ENCODE data around the gene CYB5R3. TPM values are rescaled to one million over a fixed set of nuclear protein-coding genes. Genes with fewer than 3 reads are reported as not detected.

CYB5R3 gene
- total and polyA plus RNA-seq, 4 donors: 49.4 to 210 (median 134) TPM

DNA sequence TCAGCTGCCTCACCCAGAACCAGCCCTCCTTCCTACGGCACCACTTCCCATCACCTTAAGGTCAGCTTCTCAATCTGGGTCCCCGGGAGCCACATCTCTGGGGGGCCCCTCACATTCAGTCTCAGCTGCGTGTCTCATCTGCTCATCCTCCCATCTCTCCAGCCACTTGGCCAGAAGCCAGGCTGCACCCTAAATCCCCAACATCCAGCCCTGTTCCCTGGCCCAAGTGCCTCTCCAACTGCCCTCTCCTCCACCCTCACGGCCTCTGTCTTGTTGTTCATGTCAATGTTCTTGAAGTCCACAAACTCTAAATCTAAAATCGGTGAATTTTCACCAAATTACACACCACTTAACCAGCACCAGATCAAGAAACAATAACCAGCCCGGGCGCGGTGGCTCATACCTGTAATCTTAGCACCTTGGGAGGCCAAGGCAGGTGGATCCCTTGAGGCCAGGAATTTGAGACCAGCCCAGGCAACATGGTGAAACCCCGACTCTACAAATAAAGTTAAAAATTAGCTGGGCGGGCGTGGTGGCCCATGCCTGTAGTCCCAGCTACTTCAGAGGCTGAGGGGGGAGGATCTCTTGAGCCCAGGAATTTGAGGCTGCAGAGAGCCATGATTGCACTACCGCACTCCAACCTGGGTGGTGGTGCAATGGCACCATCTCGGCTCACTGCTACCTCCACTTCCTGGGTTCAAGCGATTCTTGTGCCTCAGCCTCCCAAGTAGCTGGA, 37.7 kb upstream of the CYB5R3 start:
- TF ChIP-seq HNF4A (conservative IDR thresholded peaks at IDR 0.05) (no peak), REST (IDR thresholded peaks at IDR 0.05) (no peak), EGR1 (IDR thresholded peaks at IDR 0.05; ENCODE audit: low read depth in 2 of 2) (no peak), FOXA1 (IDR thresholded peaks at IDR 0.05) (no peak), MAX (IDR thresholded peaks at IDR 0.05) (no peak), NR2F2 (IDR thresholded peaks at IDR 0.05) (no peak), HNF4G (IDR thresholded peaks at IDR 0.05) (no peak), JUND (IDR thresholded peaks at IDR 0.05) (no peak), TAF1 (conservative IDR thresholded peaks at IDR 0.05) (no peak), SP1 (IDR thresholded peaks at IDR 0.05) (no peak), RXRA (IDR thresholded peaks at IDR 0.05) (no peak)
- TF ChIP-seq, protein P1, sequence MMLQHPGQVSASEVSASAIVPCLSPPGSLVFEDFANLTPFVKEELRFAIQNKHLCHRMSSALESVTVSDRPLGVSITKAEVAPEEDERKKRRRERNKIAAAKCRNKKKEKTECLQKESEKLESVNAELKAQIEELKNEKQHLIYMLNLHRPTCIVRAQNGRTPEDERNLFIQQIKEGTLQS (IDR thresholded peaks at IDR 0.05): no peak
- Histone ChIP-seq H3K4me3 (ENCODE audit: low read depth in 1 of 3, low read length in 3 of 3) (no peak overlapping the region), H3K27me3 (ENCODE audit: control insufficient read depth in 4 of 4, insufficient read depth in 4 of 4, low read length in 3 of 4) (no peaks in the 10 kb centered on the region), H3K4me1 (ENCODE audit: control insufficient read depth in 4 of 4, insufficient read depth in 4 of 4, low read length in 3 of 4) (peaks cover 9 to 19% (median 12%) of the 10 kb centered on the region in 4 donors), H3K9me3 (ENCODE audit: control insufficient read depth in 4 of 4, low read length in 3 of 4) (no peaks in the 10 kb centered on the region), H3K27ac (ENCODE audit: low read depth in 1 of 2, low read length in 2 of 2) (no peak overlapping the region), H3K9ac (ENCODE audit: low read depth in 1 of 2, low read length in 2 of 2) (no peak overlapping the region), H3K36me3 (ENCODE audit: control insufficient read depth in 4 of 4, insufficient read depth in 3 of 4, low read depth in 1 of 4, low read length in 3 of 4) (no peaks in the 10 kb centered on the region)
- 88% methylated on average over 14 of the region's 14 CpGs for WGBS
- DNase-seq (ENCODE audit: low spot score): no peak

GRCh38 chr22:42685941-42686653, 36.9 kb upstream of the CYB5R3 start:
- no peak for DNase-seq (ENCODE audit: low spot score)
- Histone ChIP-seq H3K9ac (ENCODE audit: low read depth in 1 of 2, low read length in 2 of 2) (no peak overlapping the region), H3K4me1 (ENCODE audit: control insufficient read depth in 4 of 4, insufficient read depth in 4 of 4, low read length in 3 of 4) (peaks cover 9 to 19% (median 12%) of the 10 kb centered on the region in 4 donors), H3K27ac (ENCODE audit: low read depth in 1 of 2, low read length in 2 of 2) (no peak overlapping the region), H3K9me3 (ENCODE audit: control insufficient read depth in 4 of 4, low read length in 3 of 4) (no peaks in the 10 kb centered on the region), H3K27me3 (ENCODE audit: control insufficient read depth in 4 of 4, insufficient read depth in 4 of 4, low read length in 3 of 4) (no peaks in the 10 kb centered on the region), H3K36me3 (ENCODE audit: control insufficient read depth in 4 of 4, insufficient read depth in 3 of 4, low read depth in 1 of 4, low read length in 3 of 4) (no peaks in the 10 kb centered on the region), H3K4me3 (ENCODE audit: low read depth in 1 of 3, low read length in 3 of 3) (no peak overlapping the region)
- 73% methylated on average over 5 of the region's 5 CpGs for WGBS
- TF ChIP-seq NR2F2 (IDR thresholded peaks at IDR 0.05) (no peak), REST (IDR thresholded peaks at IDR 0.05) (no peak), CTCF (IDR thresholded peaks at IDR 0.05; ENCODE audit: low read depth, low read length, missing input control) (no peak), HNF4G (IDR thresholded peaks at IDR 0.05) (no peak), RAD21 (IDR thresholded peaks at IDR 0.05) (no peak), SP1 (IDR thresholded peaks at IDR 0.05) (no peak), TAF1 (conservative IDR thresholded peaks at IDR 0.05) (no peak), FOXA1 (IDR thresholded peaks at IDR 0.05) (no peak), YY1 (IDR thresholded peaks at IDR 0.05) (no peak), HNF4A (conservative IDR thresholded peaks at IDR 0.05) (no peak), JUND (IDR thresholded peaks at IDR 0.05) (no peak), FOXA2 (IDR thresholded peaks at IDR 0.05) (no peak), RXRA (IDR thresholded peaks at IDR 0.05) (no peak), GABPA (IDR thresholded peaks at IDR 0.05 in 1 of 2, conservative IDR thresholded peaks at IDR 0.05 in 1 of 2) (no peak), MAX (IDR thresholded peaks at IDR 0.05) (no peak)
- TF ChIP-seq, protein P1 (IDR thresholded peaks at IDR 0.05): no peak

Data from liver (tissue), 9 donors.